NCI-H1436 (cell line): Measurements from ENCODE around the gene MSANTD3.
"Not testable (repeated sequence)": the region's sequence is repeated elsewhere in the genome, so short reads cannot be mapped to it uniquely, and the experiment has no call there.

Experiments used
- DNase-seq: peaks from one replicate; lab custom pipeline; 2025; lab: John Stamatoyannopoulos, UW

Gene MSANTD3

DNA sequence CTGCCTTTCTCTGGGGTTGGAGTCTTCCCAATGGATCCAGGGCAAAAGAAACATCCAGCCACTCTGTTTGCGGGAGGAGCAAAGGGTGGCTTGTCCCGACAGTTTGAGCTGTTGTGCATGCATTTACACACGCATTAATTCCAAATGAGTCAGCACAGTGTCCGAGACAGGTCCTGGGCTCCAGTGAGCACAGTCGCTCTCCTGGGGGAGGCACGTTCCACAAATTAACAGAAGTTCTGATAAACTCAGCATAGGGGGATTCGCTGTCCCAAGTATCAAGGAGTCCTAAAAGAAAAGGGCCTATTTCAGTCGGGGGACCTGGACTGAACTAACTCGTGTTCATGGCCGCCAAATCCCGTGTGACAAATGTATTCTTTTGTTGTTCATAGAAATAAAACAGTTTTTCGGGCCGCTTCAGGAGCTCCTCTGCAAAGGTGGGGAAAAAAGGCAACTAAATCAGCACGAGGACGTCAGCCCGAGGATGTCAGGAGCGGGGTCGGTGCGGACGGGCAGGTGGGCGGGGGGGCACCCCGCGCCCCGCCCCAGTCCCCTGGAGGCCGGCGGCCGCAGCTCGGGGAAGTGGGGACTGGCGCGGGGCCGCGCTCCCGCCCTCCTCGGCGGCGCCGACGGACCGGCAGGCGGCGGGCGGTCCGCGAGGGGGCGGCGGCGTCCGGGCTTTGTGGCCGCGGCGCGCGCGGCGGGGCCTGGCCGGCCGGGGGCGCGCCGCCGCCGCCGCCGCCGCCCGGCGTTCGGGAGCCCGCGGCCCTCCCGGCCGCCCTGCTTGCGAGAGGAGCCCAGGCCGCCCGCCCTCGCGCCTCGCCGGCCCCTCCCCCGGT, at the start of gene MSANTD3:
MSANTD3 (plus strand) TSS at position 614 of the 836 bp plus-strand sequence. CDS start 14,796 bp downstream, outside the sequence.
- peak; percentile 56 for DNase-seq

GRCh38 chr9:100379862-100380261, 47.1 kb upstream of the MSANTD3 start:
- DNase-seq: no peak

GRCh38 chr9:100392989-100393388, 34.0 kb upstream of the MSANTD3 start:
- not testable (repeated sequence) for DNase-seq

DNA sequence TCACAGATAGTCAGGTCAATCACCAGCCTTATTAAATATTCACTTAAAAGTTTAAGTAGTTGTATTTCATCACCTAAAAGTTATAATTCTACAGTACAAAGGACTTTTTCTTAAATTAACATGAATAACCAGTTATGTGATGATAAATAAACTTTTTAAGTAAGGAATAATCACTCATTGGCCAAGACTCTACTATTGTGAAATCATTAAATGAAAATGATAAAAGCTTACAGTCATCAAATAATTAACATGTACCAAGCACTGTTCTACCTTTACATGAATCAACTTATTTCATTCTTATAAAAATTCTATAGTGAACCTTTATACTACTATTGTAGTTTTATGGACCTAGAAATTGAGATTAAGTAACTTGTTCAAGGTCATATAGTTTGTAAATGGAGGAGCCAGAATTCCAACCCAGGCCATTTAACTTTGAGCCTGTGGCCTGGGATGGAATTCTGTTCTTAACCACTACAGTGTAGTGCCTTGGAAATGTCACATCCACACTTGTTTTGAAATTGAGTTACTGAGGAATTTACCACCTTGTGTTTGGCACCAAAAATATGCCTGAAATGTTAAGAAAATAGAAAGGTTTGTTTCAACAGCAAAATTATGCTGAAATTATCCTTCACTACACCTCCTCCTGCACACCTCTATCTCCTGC, 32.8 kb upstream of the MSANTD3 start:
- no peak for DNase-seq

GRCh38 chr9:100394816-100395215, 32.1 kb upstream of the MSANTD3 start:
- DNase-seq: no peak

- DNase-seq: no peak
Measured at GRCh38 chr9:100396769-100397168, 30.2 kb upstream of the MSANTD3 start.

DNA sequence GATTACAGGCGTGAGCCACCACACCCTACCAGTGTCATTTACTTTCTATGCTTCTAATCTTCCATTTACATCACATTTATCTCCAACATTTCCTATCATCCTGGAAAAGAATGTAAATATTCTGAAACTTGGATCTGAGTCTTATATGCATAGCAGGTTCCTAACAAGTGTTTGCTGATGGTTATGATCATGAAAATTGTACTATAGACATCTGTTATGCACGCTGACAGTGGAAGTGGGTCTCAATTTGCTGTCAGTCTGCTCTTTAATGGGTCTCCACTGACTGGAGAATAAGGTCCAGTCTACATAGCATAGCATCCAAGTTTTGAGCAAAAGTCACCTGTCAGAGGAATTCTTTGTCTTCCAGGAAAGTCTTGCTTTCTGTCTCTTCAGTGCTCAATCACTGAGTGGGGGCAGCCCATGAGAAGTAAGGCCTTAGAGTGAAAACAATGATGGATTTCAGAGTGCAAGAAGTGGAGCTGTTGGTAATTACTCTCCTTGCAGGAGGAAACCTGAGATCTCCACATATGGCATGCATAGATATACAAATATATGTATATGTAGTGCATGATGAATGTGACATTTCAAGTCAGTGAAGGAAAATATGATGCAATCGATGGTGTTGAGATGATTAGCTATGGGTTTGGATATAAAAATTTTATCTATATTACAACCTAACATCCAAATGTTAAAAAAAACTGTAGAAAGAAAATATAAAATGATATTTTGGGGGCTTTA, 29.2 kb upstream of the MSANTD3 start:
- DNase-seq: no peak

DNA sequence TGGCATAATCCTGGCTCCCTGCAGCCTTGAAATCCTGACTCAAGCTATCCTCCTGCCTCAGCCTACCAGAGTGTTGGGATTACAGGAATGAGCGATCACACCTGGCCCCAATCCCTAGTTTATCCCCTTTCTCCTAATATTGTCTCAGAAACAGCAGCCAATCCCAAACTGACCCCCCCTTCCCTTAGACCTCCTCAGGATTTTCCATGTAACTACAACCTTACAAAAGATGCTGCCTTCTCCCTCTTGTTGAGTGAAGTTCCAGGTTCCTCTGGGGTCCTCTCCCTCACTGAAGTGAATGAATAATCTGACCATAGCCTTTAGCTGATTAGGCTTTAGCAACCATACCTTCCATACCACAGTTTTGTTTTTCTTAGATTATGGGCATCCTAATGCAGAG, 25.9 kb upstream of the MSANTD3 start:
- no peak for DNase-seq

DNA sequence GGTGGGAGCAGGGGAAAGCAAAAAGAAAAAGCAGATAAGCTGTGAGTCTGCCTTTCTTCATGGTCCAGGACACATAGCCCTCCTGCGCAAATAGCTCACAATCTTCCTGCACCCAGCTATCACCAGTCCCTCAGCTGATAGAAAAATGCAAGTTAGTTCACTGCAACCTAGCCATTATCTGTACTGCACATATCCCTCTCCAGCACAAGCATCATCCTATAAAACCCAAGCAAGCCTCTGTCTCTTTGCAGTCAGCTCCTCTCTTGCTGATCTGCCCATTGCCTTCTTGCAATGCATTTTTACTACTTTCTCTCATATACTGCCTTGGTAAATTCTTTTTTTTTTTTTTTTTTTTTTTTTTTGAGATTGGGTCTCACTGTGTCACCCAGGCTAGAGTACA, 20.0 kb upstream of the MSANTD3 start:
- no peak for DNase-seq

DNA sequence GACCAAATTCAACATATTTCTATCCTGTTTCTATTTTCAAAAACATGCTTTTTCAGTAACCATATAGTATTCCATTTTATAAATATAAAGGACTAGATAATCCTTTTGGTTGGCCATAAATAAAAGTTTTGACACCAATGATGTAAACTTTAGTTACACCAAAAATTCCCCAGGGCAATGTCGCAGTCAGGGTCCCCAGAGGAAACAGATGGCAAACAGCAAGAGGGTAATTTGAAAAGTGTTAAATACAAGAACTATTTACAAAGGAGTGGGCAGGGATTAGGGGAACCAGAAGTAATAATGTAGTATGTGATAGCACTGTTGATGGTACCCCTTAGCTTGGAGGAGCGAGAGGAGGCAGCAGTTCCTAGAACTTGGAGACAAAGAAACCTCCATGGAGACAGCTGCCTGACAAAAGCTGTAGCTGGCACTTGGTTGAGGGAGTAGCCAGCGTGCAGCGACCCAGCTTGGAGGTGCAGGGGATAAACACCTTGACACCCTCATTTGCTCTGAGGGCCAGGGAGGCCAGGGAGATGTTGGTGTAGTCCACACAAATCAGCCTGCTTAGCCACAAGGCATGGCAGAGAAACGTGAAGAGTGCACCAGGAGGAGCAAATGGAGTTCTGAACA, 18.3 kb upstream of the MSANTD3 start:
- DNase-seq: peak; percentile 42

- DNase-seq: no peak
Measured at GRCh38 chr9:100409176-100409556, 17.8 kb upstream of the MSANTD3 start.

- DNase-seq: peak; percentile 93
Measured at GRCh38 chr9:100411472-100412283, 15.3 kb upstream of the MSANTD3 start.

GRCh38 chr9:100413839-100414420, 13.0 kb upstream of the MSANTD3 start:
- DNase-seq: no peak

- DNase-seq: no peak
Measured at GRCh38 chr9:100417815-100418214, 9.1 kb upstream of the MSANTD3 start.

GRCh38 chr9:100419166-100419565, 7.8 kb upstream of the MSANTD3 start:
- DNase-seq: no peak

- not testable (repeated sequence) for DNase-seq
Measured at GRCh38 chr9:100421116-100421515, 5.8 kb upstream of the MSANTD3 start.

DNA sequence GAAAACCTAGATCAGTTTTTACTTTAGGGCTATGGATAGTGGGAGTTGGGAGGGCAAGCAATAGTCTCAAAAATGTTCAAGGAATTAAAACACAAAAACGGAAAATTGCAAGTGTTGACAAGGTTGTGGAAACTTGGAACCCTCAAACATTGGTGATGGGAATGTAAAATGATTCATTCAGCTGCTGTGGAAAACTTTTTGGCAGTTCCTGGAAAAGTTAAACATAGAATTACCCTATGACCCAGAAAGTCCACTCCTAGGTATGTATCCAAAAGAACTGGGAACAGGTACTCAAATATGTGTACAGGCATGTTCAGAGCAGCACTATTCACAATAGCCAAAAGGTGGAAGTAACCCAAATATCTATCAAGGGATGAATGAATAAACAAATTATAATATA, 1.2 kb upstream of the MSANTD3 start:
- no peak for DNase-seq

- no peak for DNase-seq
Measured at GRCh38 chr9:100426189-100426529, 784 bp upstream of the MSANTD3 start.

DNA sequence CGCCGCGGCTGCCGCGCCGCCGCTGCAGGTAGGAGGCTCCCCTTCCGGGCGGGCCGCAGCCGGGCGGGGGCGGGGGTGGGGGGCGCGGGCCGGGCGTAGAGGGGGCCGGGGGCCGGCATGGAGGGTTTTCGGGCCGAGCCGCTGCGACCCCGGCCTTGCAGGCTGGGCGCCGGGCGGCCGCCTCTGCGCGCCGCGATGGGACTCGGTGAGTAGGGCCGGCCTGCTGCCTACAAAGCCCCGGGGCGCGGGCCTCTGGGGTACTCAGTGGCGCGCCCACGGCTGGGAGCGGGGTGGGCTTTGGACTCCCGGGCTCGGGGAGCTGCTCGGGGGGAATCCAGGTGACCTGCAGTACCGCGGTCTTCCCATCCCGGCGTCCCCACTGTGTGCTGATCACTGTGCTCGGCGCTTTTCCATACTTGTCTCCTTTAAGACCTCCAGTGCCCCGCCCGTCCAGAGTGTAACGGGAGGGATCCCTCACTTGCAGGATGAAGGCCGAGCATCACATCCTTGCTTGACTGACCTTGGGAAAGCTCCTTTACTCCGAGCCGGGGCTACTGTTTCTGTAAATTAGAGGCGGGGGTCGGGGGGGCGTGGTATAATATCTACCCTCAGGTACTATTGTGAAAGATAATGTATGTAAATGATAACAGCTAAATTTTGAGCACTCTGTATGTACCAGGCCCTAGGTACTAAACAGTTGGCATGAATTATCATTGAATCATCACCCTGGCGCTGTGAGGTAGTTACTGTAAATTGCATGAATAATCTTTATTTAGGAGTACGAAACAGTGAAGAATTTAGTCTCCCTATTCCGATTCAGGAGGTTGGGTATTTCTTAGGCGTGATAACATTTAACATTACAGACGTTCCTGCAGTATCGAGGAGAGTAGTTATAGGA, 672 bp downstream of the MSANTD3 start:
- peak; percentile 34 for DNase-seq
